Measurements from ENCODE around the gene HCN4.

DNA sequence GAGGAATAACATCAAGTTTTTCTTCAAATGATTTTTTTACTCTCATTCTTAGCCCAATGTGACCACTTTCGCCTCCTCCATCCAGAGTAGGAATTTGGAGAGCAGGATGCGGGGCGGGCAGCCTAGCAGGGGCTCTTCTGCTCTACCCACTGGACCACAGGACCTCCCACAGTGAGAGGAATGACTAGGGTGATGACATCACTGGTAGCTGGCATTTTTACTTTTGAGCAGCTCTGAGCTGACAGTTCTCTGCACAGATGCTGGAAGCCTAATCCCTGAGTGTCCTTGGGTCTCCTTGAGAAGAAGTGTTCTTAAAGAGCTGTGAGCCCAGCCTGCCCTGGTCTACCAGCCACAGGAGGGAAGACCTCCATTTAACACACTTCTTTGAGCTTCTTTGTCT is 1.4 kb upstream of the HCN4 start:
- TF ChIP-seq EP300 (IDR thresholded peaks at IDR 0.05), result no peak
- TF ChIP-seq, protein P1, sequence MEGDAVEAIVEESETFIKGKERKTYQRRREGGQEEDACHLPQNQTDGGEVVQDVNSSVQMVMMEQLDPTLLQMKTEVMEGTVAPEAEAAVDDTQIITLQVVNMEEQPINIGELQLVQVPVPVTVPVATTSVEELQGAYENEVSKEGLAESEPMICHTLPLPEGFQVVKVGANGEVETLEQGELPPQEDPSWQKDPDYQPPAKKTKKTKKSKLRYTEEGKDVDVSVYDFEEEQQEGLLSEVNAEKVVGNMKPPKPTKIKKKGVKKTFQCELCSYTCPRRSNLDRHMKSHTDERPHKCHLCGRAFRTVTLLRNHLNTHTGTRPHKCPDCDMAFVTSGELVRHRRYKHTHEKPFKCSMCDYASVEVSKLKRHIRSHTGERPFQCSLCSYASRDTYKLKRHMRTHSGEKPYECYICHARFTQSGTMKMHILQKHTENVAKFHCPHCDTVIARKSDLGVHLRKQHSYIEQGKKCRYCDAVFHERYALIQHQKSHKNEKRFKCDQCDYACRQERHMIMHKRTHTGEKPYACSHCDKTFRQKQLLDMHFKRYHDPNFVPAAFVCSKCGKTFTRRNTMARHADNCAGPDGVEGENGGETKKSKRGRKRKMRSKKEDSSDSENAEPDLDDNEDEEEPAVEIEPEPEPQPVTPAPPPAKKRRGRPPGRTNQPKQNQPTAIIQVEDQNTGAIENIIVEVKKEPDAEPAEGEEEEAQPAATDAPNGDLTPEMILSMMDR (IDR thresholded peaks at IDR 0.05), result no peak
- TF ChIP-seq POLR2A (IDR thresholded peaks at IDR 0.05), result no peak

Data from tibial nerve (tissue), 4 donors.